ENCODE measurements around the gene CA5B. TPM values are rescaled to one million over a fixed set of nuclear protein-coding genes. Genes with fewer than 3 reads are reported as not detected.
"Not testable (repeated sequence)": the region's sequence is repeated elsewhere in the genome, so short reads cannot be mapped to it uniquely, and the experiment has no call there.

Gene CA5B
- total and polyA plus RNA-seq, 8 donors = 1.9 to 7.9 (median 4.9) TPM

- 64 to 76% methylated on average over 8 to 9 of the region's 9 CpGs for WGBS, 2 donors
- Histone ChIP-seq H3K36me3 (no peaks in the 10 kb centered on the region), H3K9me3 (no peaks in the 10 kb centered on the region), H3K4me1 (peaks cover 0 to 7% (median 0%) of the 10 kb centered on the region in 3 donors), H3K27me3 (no peaks in the 10 kb centered on the region), H3K4me3 (no peak overlapping the region), H3K27ac (no peak overlapping the region)
- ATAC-seq = peak in 3 of 4 donors; percentile 74 to 87 (median 81)
- TF ChIP-seq, protein P1, sequence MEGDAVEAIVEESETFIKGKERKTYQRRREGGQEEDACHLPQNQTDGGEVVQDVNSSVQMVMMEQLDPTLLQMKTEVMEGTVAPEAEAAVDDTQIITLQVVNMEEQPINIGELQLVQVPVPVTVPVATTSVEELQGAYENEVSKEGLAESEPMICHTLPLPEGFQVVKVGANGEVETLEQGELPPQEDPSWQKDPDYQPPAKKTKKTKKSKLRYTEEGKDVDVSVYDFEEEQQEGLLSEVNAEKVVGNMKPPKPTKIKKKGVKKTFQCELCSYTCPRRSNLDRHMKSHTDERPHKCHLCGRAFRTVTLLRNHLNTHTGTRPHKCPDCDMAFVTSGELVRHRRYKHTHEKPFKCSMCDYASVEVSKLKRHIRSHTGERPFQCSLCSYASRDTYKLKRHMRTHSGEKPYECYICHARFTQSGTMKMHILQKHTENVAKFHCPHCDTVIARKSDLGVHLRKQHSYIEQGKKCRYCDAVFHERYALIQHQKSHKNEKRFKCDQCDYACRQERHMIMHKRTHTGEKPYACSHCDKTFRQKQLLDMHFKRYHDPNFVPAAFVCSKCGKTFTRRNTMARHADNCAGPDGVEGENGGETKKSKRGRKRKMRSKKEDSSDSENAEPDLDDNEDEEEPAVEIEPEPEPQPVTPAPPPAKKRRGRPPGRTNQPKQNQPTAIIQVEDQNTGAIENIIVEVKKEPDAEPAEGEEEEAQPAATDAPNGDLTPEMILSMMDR (IDR thresholded peaks at IDR 0.05) = no peak
- intact Hi-C loops (cut with DNase I) = no loop called here
- FAIRE-seq = no peak
- peak; percentile 23 to 82 (median 60) for DNase-seq
Measured at GRCh38 chrX:15744181-15744867, 6.3 kb downstream of the CA5B start.

DNA sequence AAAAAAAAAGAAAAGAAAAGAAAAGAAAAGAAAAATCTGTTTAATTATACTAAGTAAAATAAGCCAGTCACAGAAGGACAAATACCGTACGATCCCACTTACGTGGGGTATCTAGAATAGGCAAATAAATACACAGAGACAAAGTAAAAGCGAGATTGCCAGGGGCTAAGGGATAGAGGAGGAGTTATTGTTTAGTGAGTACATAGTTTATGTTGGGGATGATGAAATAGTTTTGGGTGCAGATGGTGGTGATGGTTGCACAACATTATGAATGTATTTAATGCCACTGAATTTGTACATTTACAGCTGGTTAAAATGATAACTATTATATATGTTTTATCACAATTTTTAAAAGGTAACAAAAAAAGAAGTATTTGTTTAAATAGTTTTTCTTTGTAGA, 7.1 kb downstream of the CA5B start:
- FAIRE-seq = peak; percentile 29
- 84 to 92% methylated on average over 4 of the region's 4 CpGs for WGBS, 2 donors

DNA sequence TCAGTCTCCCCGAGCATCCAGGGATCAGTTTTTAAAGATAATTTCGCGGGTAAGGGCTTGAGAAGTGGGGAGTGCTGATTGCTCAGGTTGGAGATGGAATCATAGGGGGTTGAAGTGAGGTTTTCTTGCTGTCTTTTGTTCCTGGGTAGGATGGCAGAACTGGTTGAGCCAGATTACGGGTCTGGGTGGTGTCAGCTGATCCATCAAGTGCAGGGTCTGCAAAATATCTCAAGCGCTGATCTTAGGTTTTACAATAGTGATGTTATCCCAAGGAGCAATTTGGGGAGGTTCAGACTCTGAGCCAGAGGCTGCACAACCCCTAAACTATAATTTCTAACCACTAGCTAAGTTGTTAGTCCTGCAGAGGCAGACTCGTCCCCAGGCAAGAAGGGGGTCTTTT, 8.6 kb downstream of the CA5B start:
- H3K27me3 ChIP-seq; FAIRE-seq; intact Hi-C loops (cut with DNase I); ATAC-seq; H3K4me1 ChIP-seq; H3K4me3 ChIP-seq; DNase-seq; H3K9me3 ChIP-seq; H3K27ac ChIP-seq; H3K36me3 ChIP-seq: not testable (repeated sequence)
- WGBS, 2 donors = 80 to 88% methylated on average over 6 of the region's 6 CpGs

More for the DNA sequence above, 7.1 kb downstream of the CA5B start:
- Histone ChIP-seq H3K4me3 (no peak overlapping the region), H3K27ac (no peak overlapping the region), H3K4me1 (peaks cover 0 to 4% (median 0%) of the 10 kb centered on the region in 3 donors), H3K36me3 (no peaks in the 10 kb centered on the region), H3K27me3 (no peaks in the 10 kb centered on the region), H3K9me3 (no peaks in the 10 kb centered on the region)
- no peak for ATAC-seq
- intact Hi-C loops (cut with DNase I) = no loop called here
- no peak for DNase-seq
- TF ChIP-seq, protein P1 (IDR thresholded peaks at IDR 0.05) = no peak

DNA sequence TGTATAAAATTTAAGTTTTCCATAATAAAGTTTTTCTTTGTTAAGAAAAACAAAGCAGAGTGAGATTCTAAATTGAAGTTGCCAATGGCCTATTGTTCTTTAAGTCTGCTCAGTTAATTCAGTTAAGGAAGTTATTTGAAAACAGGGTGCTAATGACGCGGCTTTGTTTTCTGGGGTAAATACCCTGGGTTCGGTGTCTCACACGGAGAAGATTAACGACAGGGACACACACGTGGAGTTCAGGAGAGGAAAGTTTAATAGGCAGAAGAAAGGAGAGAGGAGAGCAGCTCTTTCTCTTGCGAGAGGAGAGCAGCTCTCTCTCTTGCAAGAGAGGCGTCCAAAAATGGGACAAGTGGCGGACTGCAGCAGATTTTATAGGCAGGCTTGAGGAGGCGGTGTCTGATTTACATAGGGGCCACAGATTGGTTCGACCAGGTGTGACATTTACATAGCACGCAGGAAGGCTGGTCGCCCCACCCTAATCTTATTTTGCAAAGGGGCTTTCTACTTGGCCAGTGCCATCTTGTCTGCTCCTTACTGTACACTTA, 9.6 kb downstream of the CA5B start:
- Histone ChIP-seq H3K27ac (no peak overlapping the region), H3K36me3 (no peaks in the 10 kb centered on the region), H3K4me1 (peaks cover 0 to 4% (median 0%) of the 10 kb centered on the region in 3 donors), H3K9me3 (no peaks in the 10 kb centered on the region), H3K27me3 (no peaks in the 10 kb centered on the region), H3K4me3 (no peak overlapping the region)
- ATAC-seq = no peak
- 90 to 92% methylated on average over 13 of the region's 13 CpGs for WGBS, 2 donors
- no peak for FAIRE-seq
- intact Hi-C loops (cut with DNase I) = no loop called here
- no peak for DNase-seq
- TF ChIP-seq, protein P1 (IDR thresholded peaks at IDR 0.05) = no peak

DNA sequence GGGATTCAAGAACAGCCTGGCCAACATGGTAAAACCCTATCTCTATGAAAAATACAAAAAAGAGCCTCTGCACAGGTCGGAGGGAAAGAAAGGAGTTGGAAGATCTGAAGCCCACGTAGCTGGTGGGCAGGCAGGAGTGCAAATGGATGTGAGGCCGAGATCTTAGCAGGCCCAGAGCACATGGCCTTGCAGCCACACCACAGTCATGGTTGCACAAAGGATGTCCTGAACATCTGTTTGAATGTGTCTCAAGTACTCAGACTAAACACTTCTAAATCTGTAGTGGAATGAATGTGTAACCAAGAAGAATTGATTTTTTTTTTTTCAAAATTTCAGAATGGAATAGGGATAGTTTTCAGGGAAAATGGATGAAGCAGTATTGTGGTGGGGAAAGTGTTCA, 10.8 kb downstream of the CA5B start:
- 76 to 94% methylated on average over 3 of the region's 3 CpGs for WGBS, 2 donors
- Histone ChIP-seq H3K36me3 (no peaks in the 10 kb centered on the region), H3K9me3 (no peaks in the 10 kb centered on the region), H3K4me3 (no peak overlapping the region), H3K27ac (no peak overlapping the region), H3K27me3 (no peaks in the 10 kb centered on the region), H3K4me1 (peaks cover 0 to 4% (median 0%) of the 10 kb centered on the region in 3 donors)
- DNase-seq = no peak
- FAIRE-seq = no peak
- TF ChIP-seq, protein P1 (IDR thresholded peaks at IDR 0.05) = no peak
- intact Hi-C loops (cut with DNase I) = no loop called here
- ATAC-seq = no peak
